Trophoblast cell (in vitro differentiated cells and primary cell): Measurements from ENCODE around the gene MBOAT7.

Source experiments
- DNase-seq, 2 donors: peaks; one replicate each; pipeline ENCODE4 v3.0.0-alpha.2; 2016
- H2AFZ ChIP-seq: 2 replicates; pipeline ENCODE4 v1.6.1; 2013; ENCODE audit warnings: low read length, moderate library complexity, mild to moderate bottlenecking; ENCODE audit not compliant: insufficient read depth, poor library complexity
- H2AK5ac ChIP-seq: 2 replicates; pipeline ENCODE4 v1.6.1; 2013; ENCODE audit warnings: mild to moderate bottlenecking, low read length
- H2BK120ac ChIP-seq: 2 replicates; pipeline ENCODE4 v1.6.1; 2013; ENCODE audit warnings: low read length, mild to moderate bottlenecking, moderate library complexity; ENCODE audit not compliant: insufficient read depth, poor library complexity
- H2BK12ac ChIP-seq: 2 replicates; pipeline ENCODE4 v1.6.1; 2013; ENCODE audit warnings: mild to moderate bottlenecking, low read length, moderate library complexity
- H2BK5ac ChIP-seq: 2 replicates; pipeline ENCODE4 v1.6.1; 2013; ENCODE audit warnings: low read length, low read depth, moderate library complexity, mild to moderate bottlenecking; ENCODE audit not compliant: poor library complexity
- H3K14ac ChIP-seq: 2 replicates; pipeline ENCODE4 v1.6.1; 2013; ENCODE audit warnings: mild to moderate bottlenecking, low read length
- H3K18ac ChIP-seq: 2 replicates; pipeline ENCODE4 v1.6.1; 2013; ENCODE audit warnings: mild to moderate bottlenecking, low read length
- H3K23ac ChIP-seq: 2 replicates; pipeline ENCODE4 v1.6.1; 2013; ENCODE audit warnings: low read length
- H3K27ac ChIP-seq: 2 replicates; pipeline ENCODE4 v1.5.1; 2013; ENCODE audit warnings: low read depth, mild to moderate bottlenecking, inconsistent platforms, low read length, moderate library complexity
- H3K27me3 ChIP-seq: 2 replicates; pipeline ENCODE4 v1.6.1; 2013; ENCODE audit warnings: inconsistent platforms, mild to moderate bottlenecking, low read length, moderate library complexity; ENCODE audit not compliant: insufficient read depth
- H3K36me3 ChIP-seq, 2 experiments: 1 replicate in 1 of 2; 2 replicates in 1 of 2; pipeline ENCODE4 v1.6.1; 2013; ENCODE audit warnings: low read length in 2 of 2, mild to moderate bottlenecking in 2 of 2, moderate library complexity in 1 of 2; ENCODE audit not compliant: insufficient read depth in 2 of 2, control insufficient read depth in 1 of 2
- H3K4ac ChIP-seq: 2 replicates; pipeline ENCODE4 v1.6.1; 2013; ENCODE audit warnings: low read depth, mild to moderate bottlenecking, low read length, moderate library complexity
- H3K4me1 ChIP-seq, 2 experiments: 1 replicate in 1 of 2; 2 replicates in 1 of 2; pipeline ENCODE4 v1.6.1; 2013; ENCODE audit warnings: low read length in 2 of 2, mild to moderate bottlenecking in 2 of 2, moderate library complexity in 1 of 2; ENCODE audit not compliant: insufficient read depth in 2 of 2, control insufficient read depth in 1 of 2
- H3K4me2 ChIP-seq: 2 replicates; pipeline ENCODE4 v1.6.1; 2013; ENCODE audit warnings: inconsistent platforms, mild to moderate bottlenecking, low read length, moderate library complexity
- H3K4me3 ChIP-seq: 2 replicates; pipeline ENCODE4 v1.5.1; 2013; ENCODE audit warnings: mild to moderate bottlenecking, low read depth, low read length, inconsistent platforms
- H3K79me1 ChIP-seq: one replicate; pipeline ENCODE4 v1.6.1; 2013; ENCODE audit warnings: low read length
- H3K79me2 ChIP-seq: 2 replicates; pipeline ENCODE4 v1.6.1; 2013; ENCODE audit warnings: low read length, mild to moderate bottlenecking; ENCODE audit not compliant: control insufficient read depth, insufficient read depth, poor library complexity
- H3K9ac ChIP-seq: 2 replicates; pipeline ENCODE4 v1.6.1; 2013; ENCODE audit warnings: mild to moderate bottlenecking, low read length
- H3K9me3 ChIP-seq: 2 replicates; pipeline ENCODE4 v1.6.1; 2013; ENCODE audit warnings: low read depth, mild to moderate bottlenecking, control low read depth, inconsistent platforms, low read length; ENCODE audit not compliant: insufficient read depth
- H4K12ac ChIP-seq: 2 replicates; pipeline ENCODE4 v1.6.1; 2013; ENCODE audit warnings: low read depth, mild to moderate bottlenecking, low read length, moderate library complexity
- H4K8ac ChIP-seq: 2 replicates; pipeline ENCODE4 v1.6.1; 2013; ENCODE audit warnings: low read depth, mild to moderate bottlenecking, low read length, moderate library complexity
- H4K91ac ChIP-seq: one replicate; pipeline ENCODE4 v1.6.1; 2013; ENCODE audit warnings: low read depth, mild to moderate bottlenecking, low read length, moderate library complexity
- WGBS: extraction: QIAGEN DNeasy Blood & Tissue Kit; methylation state at CpG from one replicate; pipeline ENCODE4 v1.1.7; 2013; ENCODE audit warnings: missing lambda C conversion rate; ENCODE audit not compliant: insufficient read length, insufficient coverage; ENCODE audit errors: extremely low coverage; 5-methylcytosine and 5-hydroxymethylcytosine counted together

MBOAT7 gene

DNA sequence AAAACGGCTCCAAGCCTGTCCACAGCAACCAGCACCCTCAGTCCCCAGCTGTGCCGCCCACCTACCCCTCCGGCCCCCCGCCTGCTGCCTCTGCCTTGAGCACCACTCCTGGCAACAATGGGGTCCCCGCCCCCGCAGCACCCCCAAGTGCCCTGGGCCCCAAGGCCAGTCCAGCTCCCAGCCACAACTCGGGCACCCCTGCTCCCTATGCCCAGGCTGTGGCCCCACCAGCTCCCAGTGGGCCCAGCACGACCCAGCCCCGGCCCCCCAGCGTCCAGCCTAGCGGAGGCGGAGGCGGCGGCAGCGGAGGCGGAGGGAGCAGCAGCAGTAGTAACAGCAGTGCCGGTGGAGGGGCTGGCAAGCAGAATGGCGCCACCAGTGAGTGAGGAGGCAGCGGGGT, 41.2 kb downstream of the MBOAT7 start:
- Histone ChIP-seq H2BK12ac (no peak overlapping the region), H4K12ac (no peak overlapping the region), H3K4me3 (no peak overlapping the region), H3K27me3 (no peaks in the 10 kb centered on the region), H3K4me1 (no peaks in the 10 kb centered on the region), H3K79me2 (no peaks in the 10 kb centered on the region), H3K79me1 (no peaks in the 10 kb centered on the region), H4K91ac (no peak overlapping the region), H3K27ac (no peak overlapping the region), H3K36me3 (peaks cover 96 to 98% of the 10 kb centered on the region in 2 experiments), H3K18ac (no peak overlapping the region), H2AK5ac (no peak overlapping the region), H3K14ac (no peak overlapping the region), H4K8ac (no peak overlapping the region), H2BK5ac (no peak overlapping the region), H3K4me2 (no peak overlapping the region), H3K4ac (no peak overlapping the region), H3K9me3 (peaks cover 1% of the 10 kb centered on the region), H3K9ac (no peak overlapping the region), H2AFZ (no peak overlapping the region), H2BK120ac (no peak overlapping the region), H3K23ac (no peak overlapping the region)
- WGBS = no CpG with 5 or more reads among the region's 19 CpGs
- no peak for DNase-seq

- WGBS = no CpG with 5 or more reads among the region's 3 CpGs
- H3K18ac ChIP-seq = no peak overlapping the region
- no peak overlapping the region for H2BK12ac ChIP-seq
Measured at GRCh38 chr19:54147676-54148075, 41.7 kb downstream of the MBOAT7 start.

GRCh38 chr19:54145541-54146158, 43.7 kb downstream of the MBOAT7 start:
- H4K91ac ChIP-seq = no peak overlapping the region
- no peak overlapping the region for H3K4me2 ChIP-seq
- H3K27ac ChIP-seq = no peak overlapping the region
- peaks cover 91 to 92% of the 10 kb centered on the region in 2 experiments for H3K36me3 ChIP-seq
- no peak overlapping the region for H3K14ac ChIP-seq
- no peak overlapping the region for H2AK5ac ChIP-seq
- no peak overlapping the region for H2AFZ ChIP-seq
- no peaks in the 10 kb centered on the region for H3K27me3 ChIP-seq
- peaks cover under 1% of the 10 kb centered on the region for H3K79me2 ChIP-seq
- no peak overlapping the region for H3K9ac ChIP-seq
- H2BK5ac ChIP-seq = no peak overlapping the region
- no peaks in the 10 kb centered on the region for H3K9me3 ChIP-seq
- no peaks in the 10 kb centered on the region for H3K4me1 ChIP-seq
- DNase-seq = no peak
- H3K4ac ChIP-seq = no peak overlapping the region
- H3K4me3 ChIP-seq = no peak overlapping the region
- H3K79me1 ChIP-seq = no peaks in the 10 kb centered on the region
- no peak overlapping the region for H2BK12ac ChIP-seq
- peak overlapping the region; percentile 27 for H4K12ac ChIP-seq
- no peak overlapping the region for H3K18ac ChIP-seq
- no CpG with 5 or more reads among the region's 28 CpGs for WGBS
- no peak overlapping the region for H4K8ac ChIP-seq
- no peak overlapping the region for H2BK120ac ChIP-seq
- no peak overlapping the region for H3K23ac ChIP-seq

More at GRCh38 chr19:54147676-54148075, 41.7 kb downstream of the MBOAT7 start:
- Histone ChIP-seq H3K9me3 (peaks cover 1% of the 10 kb centered on the region), H4K8ac (no peak overlapping the region), H3K9ac (no peak overlapping the region), H3K79me1 (no peaks in the 10 kb centered on the region), H3K36me3 (peaks cover 96 to 98% of the 10 kb centered on the region in 2 experiments), H3K27me3 (no peaks in the 10 kb centered on the region), H2BK120ac (no peak overlapping the region), H2BK5ac (no peak overlapping the region), H3K4ac (no peak overlapping the region), H3K79me2 (no peaks in the 10 kb centered on the region), H2AK5ac (no peak overlapping the region), H3K23ac (no peak overlapping the region), H4K91ac (no peak overlapping the region), H3K4me3 (no peak overlapping the region), H4K12ac (no peak overlapping the region), H3K4me1 (no peaks in the 10 kb centered on the region), H3K14ac (no peak overlapping the region), H3K4me2 (no peak overlapping the region), H3K27ac (no peak overlapping the region), H2AFZ (no peak overlapping the region)
- no peak for DNase-seq

DNA sequence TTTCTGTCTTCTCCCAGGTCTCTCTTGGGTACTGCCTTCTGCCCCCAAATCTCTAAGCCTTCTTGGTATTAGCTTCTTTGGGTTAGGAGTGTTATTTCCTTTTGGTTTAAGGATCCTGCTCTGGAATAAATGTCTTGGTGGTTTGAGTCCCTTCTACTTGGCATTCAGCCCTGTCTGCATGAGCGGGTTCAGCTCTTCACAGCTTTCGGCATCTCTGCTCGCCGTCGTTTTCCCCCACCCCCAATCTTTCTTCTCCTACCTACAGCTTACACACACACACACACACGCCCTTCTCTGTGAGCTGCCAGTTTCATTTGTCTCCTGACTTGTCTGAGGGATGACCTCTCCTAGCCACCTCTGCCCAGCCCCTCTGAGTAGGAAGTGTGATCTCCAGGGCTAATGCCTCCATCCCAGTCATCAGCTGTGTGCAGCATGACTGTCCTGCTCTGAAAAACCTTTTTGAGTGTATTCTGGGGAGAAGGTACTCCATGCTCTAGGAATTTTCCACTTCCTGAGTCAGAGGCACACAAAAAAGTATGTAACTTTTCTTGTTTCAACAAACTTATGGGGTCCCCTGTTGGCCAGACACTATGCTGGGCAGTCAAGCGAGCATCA, 47.1 kb downstream of the MBOAT7 start:
- no peak overlapping the region for H2BK5ac ChIP-seq
- peaks cover 31% of the 10 kb centered on the region for H3K79me2 ChIP-seq
- H3K9ac ChIP-seq = no peak overlapping the region
- H3K79me1 ChIP-seq = peaks cover 7% of the 10 kb centered on the region
- H3K18ac ChIP-seq = no peak overlapping the region
- no peak overlapping the region for H3K4me3 ChIP-seq
- no peak overlapping the region for H3K4ac ChIP-seq
- no peaks in the 10 kb centered on the region for H3K9me3 ChIP-seq
- no peak overlapping the region for H3K27ac ChIP-seq
- no peak overlapping the region for H4K8ac ChIP-seq
- no peak overlapping the region for H2BK120ac ChIP-seq
- no peak overlapping the region for H3K23ac ChIP-seq
- no peak overlapping the region for H2BK12ac ChIP-seq
- no peaks in the 10 kb centered on the region for H3K27me3 ChIP-seq
- no peak overlapping the region for H4K12ac ChIP-seq
- H3K14ac ChIP-seq = no peak overlapping the region
- 100% methylated on average over 3 of the region's 7 CpGs for WGBS
- DNase-seq = no peak
- H3K4me2 ChIP-seq = no peak overlapping the region
- no peak overlapping the region for H2AFZ ChIP-seq
- no peak overlapping the region for H2AK5ac ChIP-seq
- peaks cover 74 to 81% of the 10 kb centered on the region in 2 experiments for H3K36me3 ChIP-seq
- peaks cover 6 to 10% of the 10 kb centered on the region in 2 experiments for H3K4me1 ChIP-seq
- no peak overlapping the region for H4K91ac ChIP-seq
